GM12878 (cell line): ENCODE measurements around the gene OSBPL7.

ENCODE experiments used
- CHD1 ChIP-seq: IDR thresholded peaks from 2 replicates; pipeline ENCODE4 v1.6.1; 2012; ENCODE audit warnings: low read depth, low read length, improper control_type of control experiment
- CTCF ChIP-seq, 3 experiments: IDR thresholded peaks in 2 of 3; conservative IDR thresholded peaks in 1 of 3; 2 replicates each; pipeline ENCODE4 v1.5.1; 2011; ENCODE audit warnings: low read depth in 3 of 3, low read length in 3 of 3, mild to moderate bottlenecking in 3 of 3, control low read depth in 2 of 3, moderate library complexity in 2 of 3, inconsistent platforms in 1 of 3, mixed read lengths in 1 of 3; ENCODE audit not compliant: control insufficient read depth in 2 of 3, insufficient read depth in 1 of 3; ENCODE audit errors: extremely low read depth in 1 of 3
- E2F8 ChIP-seq: fragments of 450-650 bp; IDR thresholded peaks from 2 replicates; pipeline ENCODE4 v1.6.1; 2018; ENCODE audit warnings: mild to moderate bottlenecking, low read depth, moderate library complexity; ENCODE audit not compliant: partially characterized antibody
- POLR2A ChIP-seq: IDR thresholded peaks from 2 replicates; pipeline ENCODE4 v1.6.1; 2011; ENCODE audit warnings: low read depth, mild to moderate bottlenecking, low read length
- SP1 ChIP-seq: IDR thresholded peaks from one replicate; pipeline ENCODE4 v1.6.1; 2011; ENCODE audit warnings: low read depth, low read length
- SRF ChIP-seq, 2 experiments: IDR thresholded peaks; 2 replicates each; pipeline ENCODE4 v1.6.1; 2011; ENCODE audit warnings: low read depth in 2 of 2, low read length in 2 of 2, mild to moderate bottlenecking in 1 of 2, moderate library complexity in 1 of 2
- STAT3 ChIP-seq: IDR thresholded peaks from 2 replicates; pipeline ENCODE4 v1.6.1; 2011; ENCODE audit warnings: low read depth, low read length, improper control_type of control experiment
- TCF12 ChIP-seq: IDR thresholded peaks from 2 replicates; pipeline ENCODE4 v1.6.1; 2011; ENCODE audit warnings: low read depth, mild to moderate bottlenecking, low read length
- USF1 ChIP-seq: IDR thresholded peaks from 2 replicates; pipeline ENCODE4 v1.6.1; 2011; ENCODE audit warnings: borderline replicate concordance, low read depth, mild to moderate bottlenecking, moderate library complexity, mixed read lengths, low read length; ENCODE audit not compliant: insufficient read depth; ENCODE audit errors: extremely low read length

- TF ChIP-seq E2F8 = no peak
- no peak for TF ChIP-seq TCF12
- TF ChIP-seq CHD1 = no peak
- TF ChIP-seq CTCF (IDR thresholded peaks at IDR 0.05 in 2 of 3, conservative IDR thresholded peaks at IDR 0.05 in 1 of 3; ENCODE audit: control insufficient read depth in 2 of 3, extremely low read depth in 1 of 3, insufficient read depth in 1 of 3, low read depth in 3 of 3, low read length in 3 of 3) = no peak
- no peak for TF ChIP-seq SP1
- TF ChIP-seq USF1 = no peak
- TF ChIP-seq SRF (IDR thresholded peaks at IDR 0.05; ENCODE audit: low read depth in 2 of 2, low read length in 2 of 2) = no peak
- no peak for TF ChIP-seq POLR2A
- no peak for TF ChIP-seq STAT3
These were observed 21.8 kb upstream of the OSBPL7 start for GRCh38 chr17:47843391-47843730.
